ENCODE results near the gene TRIM5.
"Not testable (repeated sequence)": the region's sequence is repeated elsewhere in the genome, so short reads cannot be mapped to it uniquely, and the experiment has no call there.

The TRIM5 gene
- total RNA-seq = 7.3 to 16.3 (median 12.6) reads per million in 3 donors

- Histone ChIP-seq H3K4me1 (ENCODE audit: control insufficient read depth, insufficient read depth, low read length, poor library complexity, severe bottlenecking) (peaks cover 12% of the 10 kb centered on the region), H3K27me3 (replicated peaks; ENCODE audit: control insufficient read depth, insufficient read depth, low read length, poor library complexity, severe bottlenecking) (no peaks in the 10 kb centered on the region), H3K9me3 (ENCODE audit: control insufficient read depth, low read length) (no peaks in the 10 kb centered on the region), H3K36me3 (ENCODE audit: control insufficient read depth, insufficient read depth, low read length) (peaks cover 3% of the 10 kb centered on the region), H3K27ac (ENCODE audit: insufficient read depth, low read length, poor library complexity, severe bottlenecking) (peak within 1 kb of the TSS; percentile 90), H3K4me3 (ENCODE audit: insufficient read depth, low read depth, low read length, poor library complexity, severe bottlenecking) (peak within 1 kb of the TSS; percentile 84)
- DNase-seq = peak; percentile 67 to 79 (median 68)
Measured at GRCh38 chr11:5684646-5685362, at the start of gene TRIM5. TSS of gene TRIM5 (minus strand) at chr11:5685074. CDS start at chr11:5680177, 4,897 bp downstream.

- Histone ChIP-seq H3K36me3 (ENCODE audit: control insufficient read depth, insufficient read depth, low read length) (no peaks in the 10 kb centered on the region), H3K9me3 (ENCODE audit: control insufficient read depth, low read length) (no peaks in the 10 kb centered on the region), H3K27ac (ENCODE audit: insufficient read depth, low read length, poor library complexity, severe bottlenecking) (no peak overlapping the region), H3K27me3 (replicated peaks; ENCODE audit: control insufficient read depth, insufficient read depth, low read length, poor library complexity, severe bottlenecking) (no peaks in the 10 kb centered on the region), H3K4me1 (ENCODE audit: control insufficient read depth, insufficient read depth, low read length, poor library complexity, severe bottlenecking) (no peaks in the 10 kb centered on the region), H3K4me3 (ENCODE audit: insufficient read depth, low read depth, low read length, poor library complexity, severe bottlenecking) (no peak overlapping the region)
- DNase-seq = no peak
Measured at GRCh38 chr11:5727691-5728090, 42.8 kb upstream of the TRIM5 start.

GRCh38 chr11:5726351-5726750 lies 41.5 kb upstream of the TRIM5 start:
- DNase-seq = no peak
- Histone ChIP-seq H3K4me3 (ENCODE audit: insufficient read depth, low read depth, low read length, poor library complexity, severe bottlenecking) (no peak overlapping the region), H3K27ac (ENCODE audit: insufficient read depth, low read length, poor library complexity, severe bottlenecking) (no peak overlapping the region), H3K36me3 (ENCODE audit: control insufficient read depth, insufficient read depth, low read length) (no peaks in the 10 kb centered on the region), H3K9me3 (ENCODE audit: control insufficient read depth, low read length) (no peaks in the 10 kb centered on the region), H3K4me1 (ENCODE audit: control insufficient read depth, insufficient read depth, low read length, poor library complexity, severe bottlenecking) (no peaks in the 10 kb centered on the region), H3K27me3 (replicated peaks; ENCODE audit: control insufficient read depth, insufficient read depth, low read length, poor library complexity, severe bottlenecking) (no peaks in the 10 kb centered on the region)

DNA sequence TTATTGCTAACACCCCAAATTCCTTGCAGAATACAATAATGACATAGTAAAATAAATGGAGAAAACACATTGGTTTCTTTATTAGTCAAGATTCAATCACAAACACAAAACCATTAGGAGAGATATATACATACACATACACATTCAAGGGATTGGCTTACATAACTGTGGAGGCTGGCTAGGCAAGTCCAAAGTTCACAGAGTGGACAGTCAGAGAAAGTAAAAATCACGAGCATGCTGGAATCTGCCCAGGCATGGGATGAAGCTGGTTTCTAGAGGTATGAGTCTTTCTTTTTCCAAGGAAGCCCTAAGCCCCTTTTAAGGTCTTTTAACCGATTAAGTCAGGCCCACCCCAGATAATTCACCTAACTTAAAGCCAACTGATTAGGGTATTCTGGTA lies 37.7 kb upstream of the TRIM5 start:
- Histone ChIP-seq H3K36me3 (ENCODE audit: control insufficient read depth, insufficient read depth, low read length) (no peaks in the 10 kb centered on the region), H3K4me3 (ENCODE audit: insufficient read depth, low read depth, low read length, poor library complexity, severe bottlenecking) (no peak overlapping the region), H3K27me3 (replicated peaks; ENCODE audit: control insufficient read depth, insufficient read depth, low read length, poor library complexity, severe bottlenecking) (no peaks in the 10 kb centered on the region), H3K4me1 (ENCODE audit: control insufficient read depth, insufficient read depth, low read length, poor library complexity, severe bottlenecking) (no peaks in the 10 kb centered on the region), H3K9me3 (ENCODE audit: control insufficient read depth, low read length) (no peaks in the 10 kb centered on the region), H3K27ac (ENCODE audit: insufficient read depth, low read length, poor library complexity, severe bottlenecking) (no peak overlapping the region)
- DNase-seq = no peak

- DNase-seq = no peak
- H3K27ac ChIP-seq (ENCODE audit: insufficient read depth, low read length, poor library complexity, severe bottlenecking) = no peak overlapping the region
Measured at GRCh38 chr11:5719703-5720495, 35.0 kb upstream of the TRIM5 start.

DNA sequence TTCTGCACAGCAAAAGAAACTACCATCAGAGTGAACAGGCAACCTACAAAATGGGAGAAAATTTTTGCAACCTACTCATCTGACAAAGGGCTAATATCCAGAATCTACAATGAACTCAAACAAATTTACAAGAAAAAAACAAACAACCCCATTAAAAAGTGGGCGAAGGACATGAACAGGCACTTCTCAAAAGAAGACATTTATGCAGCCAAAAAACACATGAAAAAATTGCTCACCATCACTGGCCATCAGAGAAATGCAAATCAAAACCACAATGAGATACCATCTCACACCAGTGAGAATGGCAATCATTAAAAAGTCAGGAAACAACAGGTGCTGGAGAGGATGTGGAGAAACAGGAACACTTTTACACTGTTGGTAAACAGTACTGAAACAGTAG lies 31.6 kb upstream of the TRIM5 start:
- not testable (repeated sequence) for H3K9me3 ChIP-seq (ENCODE audit: control insufficient read depth, low read length); H3K4me3 ChIP-seq (ENCODE audit: insufficient read depth, low read depth, low read length, poor library complexity, severe bottlenecking); H3K27ac ChIP-seq (ENCODE audit: insufficient read depth, low read length, poor library complexity, severe bottlenecking); H3K36me3 ChIP-seq (ENCODE audit: control insufficient read depth, insufficient read depth, low read length); H3K27me3 ChIP-seq (replicated peaks; ENCODE audit: control insufficient read depth, insufficient read depth, low read length, poor library complexity, severe bottlenecking); H3K4me1 ChIP-seq (ENCODE audit: control insufficient read depth, insufficient read depth, low read length, poor library complexity, severe bottlenecking); DNase-seq

More at GRCh38 chr11:5719703-5720495, 35.0 kb upstream of the TRIM5 start:
- H3K4me3 ChIP-seq (ENCODE audit: insufficient read depth, low read depth, low read length, poor library complexity, severe bottlenecking) = no peak overlapping the region
- H3K9me3 ChIP-seq (ENCODE audit: control insufficient read depth, low read length) = no peaks in the 10 kb centered on the region
- no peaks in the 10 kb centered on the region for H3K4me1 ChIP-seq (ENCODE audit: control insufficient read depth, insufficient read depth, low read length, poor library complexity, severe bottlenecking)
- no peaks in the 10 kb centered on the region for H3K36me3 ChIP-seq (ENCODE audit: control insufficient read depth, insufficient read depth, low read length)
- no peaks in the 10 kb centered on the region for H3K27me3 ChIP-seq (replicated peaks; ENCODE audit: control insufficient read depth, insufficient read depth, low read length, poor library complexity, severe bottlenecking)

DNA sequence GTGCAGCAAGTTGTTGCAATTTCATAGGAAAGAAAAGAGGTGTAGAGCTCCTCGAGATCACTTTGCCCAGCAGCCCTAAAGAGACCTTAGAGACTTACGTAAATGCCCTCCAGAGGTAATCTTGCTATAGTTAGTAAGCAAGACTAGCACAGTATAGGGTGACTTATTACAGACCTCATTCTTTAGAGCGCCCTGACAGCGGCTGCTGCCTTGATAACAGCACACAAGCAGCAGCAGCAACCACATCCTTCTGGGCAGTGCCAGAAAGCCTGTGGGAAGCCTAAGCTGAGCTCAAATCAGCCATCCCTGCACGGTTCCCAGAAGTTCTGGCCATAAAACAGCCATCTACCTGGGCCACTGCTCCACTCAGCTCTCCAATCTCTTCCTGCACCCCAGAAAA lies 28.8 kb upstream of the TRIM5 start:
- Histone ChIP-seq H3K36me3 (ENCODE audit: control insufficient read depth, insufficient read depth, low read length) (peaks cover 14% of the 10 kb centered on the region), H3K27me3 (replicated peaks; ENCODE audit: control insufficient read depth, insufficient read depth, low read length, poor library complexity, severe bottlenecking) (no peaks in the 10 kb centered on the region), H3K4me1 (ENCODE audit: control insufficient read depth, insufficient read depth, low read length, poor library complexity, severe bottlenecking) (no peaks in the 10 kb centered on the region), H3K9me3 (ENCODE audit: control insufficient read depth, low read length) (no peaks in the 10 kb centered on the region), H3K4me3 (ENCODE audit: insufficient read depth, low read depth, low read length, poor library complexity, severe bottlenecking) (no peak overlapping the region), H3K27ac (ENCODE audit: insufficient read depth, low read length, poor library complexity, severe bottlenecking) (no peak overlapping the region)
- no peak for DNase-seq

DNA sequence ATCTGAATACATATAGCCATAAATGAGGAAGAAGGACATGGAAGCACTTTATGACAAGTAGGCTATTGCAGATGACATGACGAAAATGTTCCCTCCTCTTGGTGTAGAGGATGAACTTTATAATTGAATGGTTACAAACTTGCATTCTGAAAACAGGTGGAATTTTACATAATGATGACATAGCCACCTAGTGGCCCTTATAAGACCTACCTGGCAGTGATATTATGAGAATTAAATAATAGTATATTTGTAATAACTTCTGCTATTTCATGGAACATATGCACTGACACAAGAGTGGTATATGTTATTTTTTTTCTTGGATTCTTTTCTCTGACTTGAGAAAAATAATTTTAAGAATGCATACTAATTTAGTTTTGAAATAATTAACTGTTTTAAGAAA lies 27.6 kb upstream of the TRIM5 start:
- Histone ChIP-seq H3K4me1 (ENCODE audit: control insufficient read depth, insufficient read depth, low read length, poor library complexity, severe bottlenecking) (no peaks in the 10 kb centered on the region), H3K36me3 (ENCODE audit: control insufficient read depth, insufficient read depth, low read length) (peaks cover 25% of the 10 kb centered on the region), H3K9me3 (ENCODE audit: control insufficient read depth, low read length) (no peaks in the 10 kb centered on the region), H3K27me3 (replicated peaks; ENCODE audit: control insufficient read depth, insufficient read depth, low read length, poor library complexity, severe bottlenecking) (no peaks in the 10 kb centered on the region), H3K27ac (ENCODE audit: insufficient read depth, low read length, poor library complexity, severe bottlenecking) (no peak overlapping the region), H3K4me3 (ENCODE audit: insufficient read depth, low read depth, low read length, poor library complexity, severe bottlenecking) (no peak overlapping the region)
- DNase-seq = no peak

DNA sequence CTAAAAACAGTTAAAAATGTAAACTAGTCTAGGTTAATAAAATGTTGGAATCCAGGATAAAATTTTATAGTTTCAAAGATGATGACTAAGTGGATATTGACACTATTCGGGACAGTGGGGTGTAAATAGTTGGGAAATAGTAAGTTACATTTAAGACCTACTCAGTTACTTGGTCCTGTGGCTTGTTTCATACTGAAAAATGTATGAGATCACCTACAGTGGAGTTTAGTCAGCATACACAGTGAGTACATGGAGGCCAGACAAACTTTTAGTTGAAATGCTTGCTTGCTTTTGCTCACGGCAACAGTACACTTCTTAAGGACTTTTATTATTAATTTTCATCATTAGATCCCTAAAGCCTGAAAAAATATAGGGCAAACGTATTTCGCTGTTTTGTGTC lies 20.8 kb upstream of the TRIM5 start:
- DNase-seq = no peak
- Histone ChIP-seq H3K27me3 (replicated peaks; ENCODE audit: control insufficient read depth, insufficient read depth, low read length, poor library complexity, severe bottlenecking) (no peaks in the 10 kb centered on the region), H3K4me3 (ENCODE audit: insufficient read depth, low read depth, low read length, poor library complexity, severe bottlenecking) (no peak overlapping the region), H3K27ac (ENCODE audit: insufficient read depth, low read length, poor library complexity, severe bottlenecking) (no peak overlapping the region), H3K36me3 (ENCODE audit: control insufficient read depth, insufficient read depth, low read length) (peaks cover 63% of the 10 kb centered on the region), H3K4me1 (ENCODE audit: control insufficient read depth, insufficient read depth, low read length, poor library complexity, severe bottlenecking) (peaks cover 4% of the 10 kb centered on the region), H3K9me3 (ENCODE audit: control insufficient read depth, low read length) (no peaks in the 10 kb centered on the region)
